NCI-H774 (cell line): ENCODE measurements around the gene ZSCAN10.

Source experiments
- DNase-seq: peaks from one replicate; lab custom pipeline; 2025; lab: John Stamatoyannopoulos, UW

The ZSCAN10 gene

DNA sequence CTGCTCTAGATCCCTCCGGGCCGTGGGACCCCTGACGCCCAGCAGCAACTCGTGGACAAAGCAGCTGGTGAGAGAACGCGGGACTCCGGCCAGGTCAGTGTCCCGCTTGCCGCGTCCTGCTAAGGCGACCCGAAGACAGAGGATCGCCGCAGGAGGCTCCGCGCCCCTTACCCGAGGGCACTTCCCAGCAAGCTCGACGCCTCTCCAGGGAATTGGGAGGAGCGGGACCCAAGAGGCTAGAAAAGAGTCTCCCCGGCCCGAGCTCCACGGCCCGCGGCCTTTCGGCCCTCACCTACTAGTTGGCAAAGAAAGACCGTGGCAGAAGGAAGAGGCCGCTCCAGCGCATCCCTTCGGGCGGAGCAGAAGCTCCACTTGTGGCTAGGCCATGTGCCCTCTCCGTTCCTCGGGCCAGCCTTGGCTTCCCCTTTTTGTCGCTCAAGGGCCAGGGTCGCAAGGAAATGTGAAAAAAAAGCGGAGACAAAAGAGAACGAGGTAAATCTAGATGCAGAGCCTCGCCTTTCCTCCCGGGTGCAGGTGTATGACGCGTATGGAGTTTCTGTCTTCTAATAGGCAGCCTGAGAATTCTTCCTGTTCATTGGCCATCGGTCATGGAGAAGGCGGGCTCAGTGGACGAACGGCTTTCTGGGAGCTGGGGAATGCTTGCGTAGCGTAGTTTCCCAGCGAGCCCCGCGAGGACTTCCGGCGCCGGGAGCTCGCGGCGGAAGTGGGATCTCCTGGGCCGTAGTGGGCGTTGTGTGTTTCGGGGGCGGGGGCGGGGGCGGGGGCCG, 35.4 kb upstream of the ZSCAN10 start, which contains the start of gene ZNF213:
Gene ZNF213 (plus strand): TSS at position 692 of the 788 bp plus-strand sequence. CDS start 2,252 bp downstream, outside the sequence.
- DNase-seq: peak; percentile 97

DNA sequence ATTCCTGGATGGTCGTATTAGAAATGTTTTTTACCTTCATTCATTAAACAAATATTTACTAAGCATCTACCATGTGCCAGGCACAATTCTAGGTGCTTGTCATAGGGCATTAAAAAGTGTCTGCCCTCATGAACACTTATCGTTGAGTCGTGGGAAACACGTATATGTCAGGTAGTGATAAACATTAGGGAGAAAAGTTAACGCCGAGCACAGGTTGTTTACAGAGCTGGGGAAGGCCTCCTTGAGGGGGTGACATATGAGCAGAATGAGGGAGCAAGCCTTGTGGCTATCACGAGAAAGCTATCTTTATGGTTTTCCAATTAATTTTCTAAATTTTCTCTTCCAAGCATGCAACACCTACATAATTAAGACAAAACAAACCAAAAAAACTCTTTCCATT, 34.8 kb upstream of the ZSCAN10 start:
- no peak for DNase-seq

DNA sequence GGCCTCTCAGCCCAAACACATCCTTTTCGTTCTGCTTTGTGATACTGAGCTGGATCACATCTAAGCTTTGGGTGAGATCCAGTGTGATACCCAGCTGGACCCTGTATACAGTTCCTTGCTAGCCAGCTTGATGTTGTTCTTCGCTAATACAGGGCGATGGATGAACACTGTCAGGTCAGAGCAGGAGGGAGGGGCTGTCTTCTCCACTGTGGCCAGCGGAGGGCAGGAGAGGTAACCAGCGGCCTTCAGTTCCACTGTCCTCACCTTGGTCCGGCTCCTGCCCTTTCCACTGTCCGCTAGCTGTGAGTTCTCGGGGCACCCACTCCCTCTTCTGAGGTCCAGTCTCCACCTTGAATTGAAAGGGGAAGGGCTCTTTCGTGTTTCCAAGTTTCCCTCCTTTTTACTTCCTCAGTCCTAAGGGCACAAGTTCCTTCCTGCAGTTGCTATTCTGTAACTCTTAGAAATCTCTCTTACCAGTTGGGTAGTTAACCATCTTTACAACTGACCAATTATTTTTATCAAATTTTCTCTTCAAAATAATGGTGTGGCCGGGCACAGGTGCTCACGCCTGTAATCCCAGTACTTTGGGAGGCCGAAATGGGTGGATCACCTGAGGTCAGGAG, 32.8 kb upstream of the ZSCAN10 start:
- DNase-seq: no peak

- peak; percentile 78 for DNase-seq
Measured at GRCh38 chr16:3129137-3130131, 30.3 kb upstream of the ZSCAN10 start.

- no peak for DNase-seq
Measured at GRCh38 chr16:3127745-3128144, 28.7 kb upstream of the ZSCAN10 start.

DNA sequence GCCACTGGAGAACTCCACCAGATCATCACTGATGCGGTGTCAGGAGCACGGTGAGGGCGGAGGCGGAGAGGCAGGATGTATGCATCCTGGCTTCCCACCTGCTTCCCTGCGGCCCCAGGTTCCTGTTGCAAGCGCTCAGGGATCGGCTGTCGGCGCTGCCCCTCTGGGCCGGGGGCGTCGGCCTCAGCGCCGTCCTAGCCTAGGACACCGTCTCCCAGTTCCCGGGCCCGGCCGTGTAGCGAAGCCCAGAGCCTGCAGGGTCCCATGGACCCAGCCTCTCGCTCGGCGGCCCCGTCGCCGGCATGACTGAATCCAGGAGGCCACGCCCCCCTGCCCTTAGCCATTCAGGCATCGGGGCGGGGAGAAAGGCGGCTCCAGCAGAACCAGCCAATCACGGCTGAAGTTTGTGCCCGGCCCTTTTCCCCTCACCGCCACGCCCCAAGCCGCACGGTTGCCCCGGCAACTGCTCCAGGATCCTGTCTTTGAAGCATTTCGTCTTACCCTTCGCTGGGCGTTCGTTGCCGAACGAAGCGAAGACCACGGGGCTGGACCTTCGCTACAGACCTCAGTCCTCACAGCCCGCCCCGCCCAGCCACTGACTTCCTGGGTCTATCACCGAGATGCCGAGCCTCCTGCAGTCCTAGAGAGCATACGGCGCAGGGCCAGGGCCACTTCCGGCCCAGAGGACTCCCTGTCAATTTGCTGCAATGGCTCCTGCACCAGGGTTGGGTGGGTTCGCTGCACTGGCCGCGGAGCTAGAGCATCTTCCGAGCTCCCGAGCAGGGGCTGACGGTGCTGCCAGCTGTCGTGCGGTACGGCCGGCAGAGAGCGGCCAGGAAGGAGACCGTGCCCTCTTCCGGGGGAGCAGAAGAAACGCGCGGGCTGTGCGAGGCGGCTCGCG, 25.1 kb upstream of the ZSCAN10 start:
- DNase-seq: peak; percentile 89

GRCh38 chr16:3122926-3123570, 24.0 kb upstream of the ZSCAN10 start:
- no peak for DNase-seq

DNA sequence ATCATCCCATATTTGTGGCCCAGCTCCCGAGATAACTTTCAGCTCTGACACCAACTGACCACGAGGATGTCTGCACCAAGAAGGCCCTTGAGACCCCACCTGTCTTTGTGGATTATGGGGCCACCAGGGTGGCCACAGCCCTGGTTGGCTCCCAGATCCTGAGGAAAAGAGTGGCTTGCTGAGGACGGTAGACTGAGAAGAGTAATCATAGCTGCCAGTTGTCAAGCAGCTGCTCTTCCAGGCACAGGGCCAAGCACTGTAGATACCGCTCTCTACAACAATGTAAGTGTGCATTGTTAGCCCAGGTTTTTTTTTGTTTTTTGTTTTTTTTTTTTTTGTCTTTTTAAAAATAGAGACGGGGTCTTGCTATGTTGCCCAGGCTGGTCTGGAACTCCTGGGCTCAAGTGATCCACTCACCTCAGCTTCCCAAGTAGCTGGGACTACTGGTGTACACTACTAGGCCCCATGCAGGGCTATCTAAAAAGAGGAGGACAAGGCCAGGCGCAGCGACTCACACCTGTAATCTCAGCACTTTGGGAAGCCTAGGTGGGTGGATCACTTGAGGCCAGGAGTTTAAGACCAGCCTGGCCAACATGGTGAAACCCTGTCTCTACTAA, 22.9 kb upstream of the ZSCAN10 start:
- no peak for DNase-seq

GRCh38 chr16:3120435-3120834, 21.3 kb upstream of the ZSCAN10 start:
- DNase-seq: no peak

DNA sequence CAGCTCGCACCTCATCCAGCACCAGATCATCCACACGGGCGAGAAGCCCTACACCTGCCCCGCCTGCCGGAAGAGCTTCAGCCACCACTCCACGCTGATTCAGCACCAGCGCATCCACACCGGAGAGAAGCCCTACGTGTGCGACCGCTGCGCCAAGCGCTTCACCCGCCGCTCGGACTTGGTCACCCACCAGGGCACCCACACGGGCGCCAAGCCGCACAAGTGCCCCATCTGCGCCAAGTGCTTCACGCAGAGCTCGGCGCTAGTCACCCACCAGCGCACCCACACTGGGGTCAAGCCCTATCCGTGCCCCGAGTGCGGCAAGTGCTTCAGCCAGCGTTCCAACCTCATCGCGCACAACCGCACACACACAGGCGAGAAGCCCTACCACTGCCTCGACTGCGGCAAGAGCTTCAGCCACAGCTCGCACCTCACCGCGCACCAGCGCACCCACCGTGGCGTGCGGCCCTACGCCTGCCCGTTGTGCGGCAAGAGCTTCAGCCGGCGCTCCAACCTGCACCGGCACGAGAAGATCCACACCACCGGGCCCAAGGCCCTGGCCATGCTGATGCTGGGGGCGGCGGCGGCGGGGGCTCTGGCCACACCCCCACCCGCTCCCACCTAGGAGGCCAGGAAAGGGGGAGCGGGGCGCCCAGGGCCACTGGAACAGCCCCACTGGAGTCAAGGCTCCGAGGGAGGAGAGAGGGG, 20.8 kb upstream of the ZSCAN10 start:
- no peak for DNase-seq

- DNase-seq: no peak
Measured at GRCh38 chr16:3119286-3119685, 20.2 kb upstream of the ZSCAN10 start.

DNA sequence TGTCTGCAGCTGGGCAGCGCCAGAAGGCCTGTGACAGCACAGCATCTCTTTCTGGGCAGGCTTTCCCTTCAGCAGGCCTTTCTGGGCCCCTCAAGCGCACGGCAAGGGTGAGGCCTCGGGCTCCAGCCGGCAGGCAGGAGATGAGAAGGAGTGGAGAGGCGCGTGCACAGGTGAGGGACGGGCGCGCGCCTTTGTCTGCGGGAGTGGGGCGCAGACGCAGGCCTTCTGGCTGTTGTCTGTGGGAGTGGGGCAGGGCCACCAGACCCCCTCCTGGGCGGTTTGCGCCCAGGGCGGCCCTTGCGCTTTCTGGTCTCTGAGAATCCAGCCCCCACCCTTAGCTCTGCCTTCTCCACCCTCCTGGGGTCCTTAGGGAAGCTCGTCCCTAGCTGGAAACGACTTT, 19.8 kb upstream of the ZSCAN10 start:
- DNase-seq: no peak

GRCh38 chr16:3118204-3118790, 19.2 kb upstream of the ZSCAN10 start:
- no peak for DNase-seq

DNA sequence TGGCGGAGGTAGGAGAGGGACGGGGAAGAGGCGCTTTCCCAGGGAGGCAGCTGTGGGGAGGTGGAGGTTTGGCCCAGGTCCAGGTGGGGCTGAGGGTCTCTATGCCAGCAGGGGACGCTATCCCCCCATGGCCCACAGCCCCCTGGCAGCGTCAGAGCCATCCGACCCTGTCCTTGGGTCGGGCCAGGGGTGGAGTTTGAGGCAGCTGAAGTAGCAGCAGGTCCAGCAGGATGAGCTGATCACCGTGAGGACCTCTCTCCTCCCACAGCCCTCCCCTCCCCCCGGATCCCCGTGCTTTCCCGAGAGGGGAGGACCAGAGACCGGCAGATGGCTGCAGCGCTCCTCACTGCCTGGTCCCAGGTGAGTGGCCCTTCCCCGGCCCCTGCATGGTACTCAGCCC, 16.5 kb upstream of the ZSCAN10 start:
- DNase-seq: no peak

- DNase-seq: no peak
Measured at GRCh38 chr16:3115003-3115402, 15.9 kb upstream of the ZSCAN10 start.

GRCh38 chr16:3113765-3114479, 14.8 kb upstream of the ZSCAN10 start:
- no peak for DNase-seq

GRCh38 chr16:3112881-3113574, 13.9 kb upstream of the ZSCAN10 start:
- DNase-seq: no peak
